T-helper 1 cell (primary cell): ENCODE results near the gene DNMT3A.
"Not testable (repeated sequence)": the region's sequence is repeated elsewhere in the genome, so short reads cannot be mapped to it uniquely, and the experiment has no call there.

Experiments
- DNase-seq, 5 donors: peaks; one replicate each; pipeline ENCODE4 v3.0.0-alpha.2; 2012 to 2020

The DNMT3A gene

GRCh38 chr2:25230198-25230947 lies 111.4 kb downstream of the DNMT3A start:
- no peak for DNase-seq

DNA sequence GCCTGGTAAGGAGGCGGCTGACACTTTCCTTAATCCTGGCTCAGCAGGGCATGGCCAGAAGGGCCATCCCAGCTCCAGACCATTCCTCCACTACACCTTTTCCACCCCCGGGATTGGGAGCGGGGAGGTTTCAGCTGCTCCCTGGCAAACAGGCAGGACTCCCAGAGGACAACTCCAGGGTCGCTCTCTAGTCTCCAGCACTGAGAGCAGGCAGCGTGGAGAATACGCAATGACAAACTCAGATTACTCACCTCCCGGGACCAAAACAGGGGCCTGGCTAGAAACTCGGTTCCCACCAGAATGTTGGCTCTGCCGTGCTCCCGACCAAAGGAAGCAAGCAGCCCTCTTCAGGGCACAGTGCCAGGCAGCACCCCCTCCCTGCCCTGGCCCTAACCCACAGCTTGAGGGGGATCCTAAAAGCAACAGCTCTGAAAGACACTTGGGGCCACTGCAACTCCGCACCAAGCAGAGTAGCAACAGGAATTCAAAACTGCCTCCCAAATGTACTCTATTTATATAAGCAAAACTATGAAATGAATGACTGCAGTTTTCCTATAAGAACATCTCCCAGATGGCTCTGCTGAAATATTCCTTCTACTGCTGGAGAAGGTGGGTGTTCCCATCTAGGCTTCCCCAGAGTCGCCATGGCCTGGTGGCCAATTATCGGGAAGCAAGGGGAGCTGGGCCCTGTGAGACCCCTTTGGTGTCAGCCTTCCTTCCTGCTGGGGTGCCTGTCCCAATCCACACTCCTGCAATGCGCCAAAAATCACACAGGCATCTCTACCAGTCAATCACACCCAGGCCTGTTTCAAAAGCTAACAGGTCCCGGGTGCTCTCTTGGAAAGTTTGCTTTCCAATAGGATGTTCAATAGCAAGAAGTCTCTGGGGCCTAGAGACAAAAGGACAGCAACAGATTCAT lies 112.2 kb downstream of the DNMT3A start:
- no peak for DNase-seq

DNA sequence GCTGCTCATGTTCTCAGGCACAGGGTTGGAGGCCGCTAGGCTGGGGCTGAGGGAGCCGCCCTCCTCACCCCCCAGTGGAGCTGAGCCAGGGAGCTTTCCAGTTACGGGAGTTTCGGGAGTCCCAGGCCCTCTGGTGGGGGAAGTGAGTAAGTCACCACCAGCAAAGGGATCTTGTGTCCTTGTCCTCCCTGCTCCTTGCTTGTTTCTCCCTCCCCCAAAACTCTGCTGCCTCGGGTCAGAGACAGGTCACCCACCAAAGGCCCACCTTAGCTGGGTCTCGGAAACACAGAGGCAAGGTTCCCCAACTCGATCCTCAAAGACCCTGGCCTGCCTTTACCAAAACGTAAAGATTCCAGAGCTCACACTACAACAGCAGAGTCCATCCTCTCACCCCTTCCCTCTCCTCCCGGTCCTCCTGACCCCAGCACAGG lies 112.9 kb downstream of the DNMT3A start:
- no peak for DNase-seq

GRCh38 chr2:25227576-25227975 lies 114.1 kb downstream of the DNMT3A start:
- no peak for DNase-seq

GRCh38 chr2:25226827-25227226 lies 114.9 kb downstream of the DNMT3A start:
- DNase-seq = no peak

DNA sequence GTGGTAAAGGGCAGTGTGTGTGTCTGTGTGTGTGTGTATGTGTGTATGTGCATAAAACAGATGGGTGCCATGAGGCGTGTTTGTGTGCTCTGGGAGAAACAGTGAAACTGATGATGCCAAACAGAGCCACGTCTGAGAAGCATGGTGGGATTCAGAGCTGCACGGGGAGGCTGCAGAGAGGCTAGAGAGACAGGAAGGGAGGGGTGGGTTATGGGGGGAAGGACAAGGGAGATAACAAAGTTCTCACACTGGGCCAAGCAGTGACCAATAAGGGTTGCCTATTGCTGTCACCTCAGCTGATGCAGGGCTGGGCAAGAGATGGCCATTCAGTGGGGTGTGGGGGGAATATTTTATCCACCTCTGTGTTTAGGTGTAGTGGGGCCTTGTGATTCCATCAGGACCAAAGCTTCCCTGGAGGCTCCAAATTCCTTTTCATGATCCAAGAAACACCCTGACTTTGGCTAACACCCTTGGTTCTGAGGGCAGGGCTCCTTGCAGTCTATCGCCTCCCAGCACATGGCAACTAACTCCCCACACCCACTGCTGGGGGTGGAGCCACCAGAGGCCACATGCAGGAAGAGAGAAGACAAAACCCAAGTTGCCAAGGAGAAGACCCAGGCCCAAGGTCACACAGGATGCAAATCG lies 119.1 kb downstream of the DNMT3A start:
- DNase-seq = no peak

- DNase-seq = no peak
Observed at GRCh38 chr2:25221579-25221978, 120.1 kb downstream of the DNMT3A start.

GRCh38 chr2:25220313-25220712 lies 121.4 kb downstream of the DNMT3A start:
- no peak for DNase-seq

DNA sequence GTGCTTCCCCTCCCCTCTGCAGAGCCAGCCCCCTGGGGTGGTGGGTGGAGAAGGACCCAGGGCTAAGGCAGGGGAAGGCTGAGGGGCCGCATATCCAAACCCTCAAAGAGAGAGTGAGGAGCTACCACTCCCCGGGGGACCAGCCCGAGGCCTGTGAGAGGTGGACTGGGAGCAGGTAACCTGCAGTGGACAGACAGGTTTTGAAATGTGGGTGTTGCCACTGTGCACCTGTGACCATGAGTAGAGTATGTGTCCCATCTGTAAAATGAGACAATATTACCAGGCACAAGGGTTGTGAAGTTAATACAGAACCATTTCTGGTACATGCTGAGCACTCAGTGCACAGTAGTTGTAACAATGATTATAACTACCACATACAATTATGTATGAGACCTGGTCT lies 122.1 kb downstream of the DNMT3A start:
- DNase-seq = no peak

GRCh38 chr2:25218100-25218499 lies 123.6 kb downstream of the DNMT3A start:
- DNase-seq = no peak

DNA sequence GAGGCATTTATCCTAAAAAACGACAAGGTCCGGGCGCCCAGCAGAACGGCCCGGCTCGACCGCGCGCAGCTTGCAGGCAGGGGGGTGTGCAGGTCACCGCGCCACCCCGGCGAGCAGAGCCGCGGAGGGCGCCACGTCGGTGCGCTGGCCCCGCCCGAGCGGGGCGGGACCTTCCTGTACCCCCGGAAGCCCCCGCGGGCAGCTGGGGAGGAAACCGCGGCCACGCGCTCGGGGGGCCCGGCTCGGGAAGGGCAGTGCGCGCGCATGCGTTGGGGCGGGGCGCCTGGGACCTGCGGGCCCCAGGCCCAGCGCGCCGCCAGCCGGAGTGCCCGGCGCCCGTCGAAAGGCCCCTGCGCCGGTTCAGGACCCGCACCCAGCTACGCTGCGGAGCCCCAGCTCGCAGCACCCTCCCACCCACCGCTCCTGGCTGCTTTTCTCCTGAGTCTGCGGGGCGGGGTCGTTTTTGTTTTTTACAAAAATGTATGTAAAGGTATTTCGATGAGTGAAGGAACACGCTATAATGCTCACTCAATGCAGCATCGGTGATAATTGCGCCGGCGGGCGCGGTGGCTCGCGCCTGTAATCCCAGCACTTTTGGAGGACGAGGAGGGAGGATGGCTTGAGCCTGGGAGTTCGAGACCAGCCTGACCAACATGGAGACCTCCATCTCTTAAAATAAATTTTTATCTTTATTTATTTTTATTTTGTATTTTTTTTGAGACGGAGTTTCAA lies 125.6 kb downstream of the DNMT3A start:
- DNase-seq = peak; percentile 72 to 85 (median 73)

DNA sequence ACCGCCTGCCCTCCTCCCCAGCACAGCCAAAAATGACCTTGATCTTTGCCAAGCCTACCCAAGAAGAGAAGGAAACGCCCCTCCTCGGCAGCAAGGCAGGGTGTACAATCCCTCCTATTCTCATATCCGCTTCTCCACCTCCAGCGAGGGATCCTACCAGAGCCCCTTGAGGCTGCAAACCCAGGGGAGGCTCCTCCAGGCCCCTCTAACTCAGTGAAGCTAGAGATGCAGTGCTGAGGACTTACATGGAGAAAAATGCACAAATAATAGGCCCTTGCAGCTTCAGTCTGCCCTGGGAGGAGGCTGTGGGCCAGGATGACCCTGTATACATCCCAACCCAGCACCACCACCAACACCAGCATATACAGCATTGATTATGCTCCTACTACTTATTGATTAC lies 126.5 kb downstream of the DNMT3A start:
- no peak for DNase-seq

- no peak for DNase-seq
Observed at GRCh38 chr2:25213229-25213628, 128.5 kb downstream of the DNMT3A start.

GRCh38 chr2:25210923-25211322 lies 130.8 kb downstream of the DNMT3A start:
- not testable (repeated sequence) for DNase-seq

DNA sequence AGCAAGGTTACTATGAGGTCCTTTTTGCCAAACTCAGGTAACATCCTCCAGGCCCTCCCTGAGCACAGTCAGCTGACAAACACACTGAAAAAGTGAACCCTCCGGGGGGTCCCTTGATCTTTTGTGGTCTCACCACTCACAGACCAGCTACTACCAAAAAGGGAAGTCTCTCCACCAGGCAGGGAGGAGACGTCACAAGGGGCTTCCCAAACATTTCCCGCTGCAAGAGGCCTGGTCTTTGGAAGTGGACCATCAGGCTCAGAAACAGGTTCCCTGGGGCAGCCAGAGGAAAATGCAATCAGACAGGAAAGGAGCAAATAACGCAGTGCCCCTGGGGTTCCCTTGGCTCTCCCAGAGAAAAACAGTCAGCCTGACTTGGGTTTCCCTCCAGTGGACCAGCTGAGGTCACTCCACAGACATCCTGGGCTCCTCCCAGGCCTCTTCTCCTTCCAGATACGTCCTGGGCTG lies 134.6 kb downstream of the DNMT3A start:
- no peak for DNase-seq

- DNase-seq = no peak
Observed at GRCh38 chr2:25204190-25204838, 137.4 kb downstream of the DNMT3A start.

DNA sequence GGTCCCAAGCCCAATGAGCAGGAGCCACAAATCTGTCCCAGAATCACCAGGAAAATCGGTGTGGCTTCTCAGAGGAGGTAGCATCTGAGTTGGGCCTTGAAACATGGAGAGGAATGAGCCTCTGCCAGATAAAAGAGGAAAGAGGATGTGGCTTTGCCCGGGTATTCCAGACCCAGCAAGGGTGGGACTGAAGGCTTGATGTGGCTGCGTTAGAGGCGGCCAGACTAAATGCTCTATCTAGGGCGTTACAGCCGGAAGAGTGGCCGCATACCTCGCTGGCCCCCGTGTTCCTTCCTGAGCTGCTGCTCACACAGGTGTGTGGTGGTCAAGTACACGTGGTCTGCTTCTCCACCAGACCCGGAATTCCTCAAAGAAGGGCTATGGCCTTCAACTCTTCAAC lies 139.4 kb downstream of the DNMT3A start:
- DNase-seq = no peak

- DNase-seq = no peak
Observed at GRCh38 chr2:25201794-25202193, 139.9 kb downstream of the DNMT3A start.

- no peak for DNase-seq
Observed at GRCh38 chr2:25201265-25201664, 140.5 kb downstream of the DNMT3A start.

DNA sequence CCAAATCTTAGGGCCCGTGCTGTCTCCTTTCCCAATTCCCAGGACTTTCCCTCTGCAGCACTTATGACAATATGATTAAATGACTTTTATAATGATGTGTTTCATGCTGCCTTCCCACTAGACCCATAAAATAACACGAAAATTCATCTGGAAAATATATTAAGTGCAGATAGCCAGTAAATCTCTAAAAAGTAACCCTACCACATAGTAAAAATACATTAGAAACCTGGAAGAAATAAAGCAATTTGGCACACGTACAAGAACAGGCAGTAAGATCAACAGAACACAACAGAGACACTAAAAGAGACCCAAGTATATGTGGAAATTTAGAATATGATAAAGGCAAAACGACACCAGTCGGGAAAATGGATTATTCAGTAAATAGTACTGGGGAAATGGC lies 143.1 kb downstream of the DNMT3A start:
- no peak for DNase-seq

- no peak for DNase-seq
Observed at GRCh38 chr2:25198209-25198525, 143.6 kb downstream of the DNMT3A start.
